ENCODE measurements around the gene MRPL52. TPM values are rescaled to one million over a fixed set of nuclear protein-coding genes. Genes with fewer than 3 reads are reported as not detected.
"Not testable (repeated sequence)": the region's sequence is repeated elsewhere in the genome, so short reads cannot be mapped to it uniquely, and the experiment has no call there.

The MRPL52 gene
- total and polyA plus RNA-seq, 2 experiments from 2014 or later, result 44.3 to 230 TPM

DNA sequence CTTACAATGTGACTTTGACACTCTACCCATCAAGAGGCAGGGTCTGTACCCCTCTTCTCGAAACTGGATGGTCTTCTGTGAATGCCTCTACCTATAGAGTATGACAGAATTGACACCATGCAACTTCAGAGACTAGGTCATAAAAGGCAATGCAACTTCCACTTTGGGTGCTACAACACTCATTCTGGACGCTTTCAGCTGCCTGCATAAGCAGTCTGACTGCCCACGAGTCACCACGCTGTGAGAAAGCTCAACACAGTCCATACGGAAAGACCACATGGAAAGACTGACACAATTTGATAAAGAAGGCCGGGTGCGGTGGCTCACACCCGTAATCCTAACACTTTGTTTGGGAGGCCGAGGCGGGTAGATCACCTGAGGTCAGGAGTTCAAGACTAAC is 29.3 kb upstream of the MRPL52 start:
- H3K36me3 ChIP-seq (ENCODE audit: low read depth), result no peaks in the 10 kb centered on the region
- no peaks in the 10 kb centered on the region; the same call in 1 of the 2 replicates for H3K27me3 ChIP-seq (replicated peaks; ENCODE audit: insufficient read depth)
- no peak overlapping the region for H3K9ac ChIP-seq
- H3K27ac ChIP-seq, result no peak overlapping the region
- H3F3A ChIP-seq (ENCODE audit: insufficient read depth), result no peaks in the 10 kb centered on the region
- H3K9me2 ChIP-seq (ENCODE audit: insufficient read depth), result no peaks in the 10 kb centered on the region
- no peak overlapping the region for H3K4me3 ChIP-seq
- no peaks in the 10 kb centered on the region for H3K79me2 ChIP-seq (ENCODE audit: insufficient read depth)
- no peak overlapping the region for H3K4me2 ChIP-seq (ENCODE audit: unreplicated experiment)
- WGBS, 2 experiments (ENCODE audit: low coverage in 1 of 2, low lambda C conversion rate in 2 of 2, missing lambda C conversion rate in 2 of 2), result 79 to 82% methylated on average over 10 of the region's 10 CpGs
- DNase-seq, result no peak
- in situ Hi-C loops (cut with MboI), result no loop called here
- no peaks in the 10 kb centered on the region for H3K4me1 ChIP-seq (ENCODE audit: insufficient read depth)
- no peaks in the 10 kb centered on the region for H3K9me3 ChIP-seq (ENCODE audit: low read depth)
- no peak overlapping the region for H2AFZ ChIP-seq
- H4K20me1 ChIP-seq (ENCODE audit: insufficient read depth), result no peaks in the 10 kb centered on the region
- TF ChIP-seq EZH2 (IDR thresholded peaks at IDR 0.05; ENCODE audit: insufficient read depth, poor library complexity, severe bottlenecking) (no peak), EZH2phosphoT487 (IDR thresholded peaks at IDR 0.05; ENCODE audit: insufficient read depth, low read depth) (no peak)

DNA sequence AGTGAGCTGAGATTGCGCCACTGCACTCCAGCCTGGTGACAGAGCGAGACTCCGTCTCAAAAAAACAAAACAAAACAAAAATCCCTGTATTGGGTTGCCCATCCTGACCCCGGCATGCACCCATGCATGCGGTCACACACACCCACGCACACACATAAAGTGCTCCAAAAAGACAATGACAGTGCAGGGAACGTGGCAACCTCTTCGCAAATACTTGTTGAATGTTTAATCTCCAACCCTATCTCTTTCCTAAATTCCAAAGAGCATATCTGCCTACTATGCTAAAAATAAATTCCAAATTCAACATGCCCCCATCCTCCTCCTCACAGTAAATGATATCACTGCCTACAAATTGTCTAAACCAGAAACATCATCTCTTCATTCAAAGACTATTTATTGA is 28.0 kb upstream of the MRPL52 start:
- 83 to 86% methylated on average over 8 of the region's 8 CpGs for WGBS, 2 experiments (ENCODE audit: low coverage in 1 of 2, low lambda C conversion rate in 2 of 2, missing lambda C conversion rate in 2 of 2)
- in situ Hi-C loops (cut with MboI), result no loop called here
- Histone ChIP-seq H2AFZ (no peak overlapping the region), H3K79me2 (ENCODE audit: insufficient read depth) (no peaks in the 10 kb centered on the region), H3K4me1 (ENCODE audit: insufficient read depth) (no peaks in the 10 kb centered on the region), H3F3A (ENCODE audit: insufficient read depth) (no peaks in the 10 kb centered on the region), H3K36me3 (ENCODE audit: low read depth) (no peaks in the 10 kb centered on the region), H3K27me3 (replicated peaks; ENCODE audit: insufficient read depth) (no peaks in the 10 kb centered on the region; the same call in 1 of the 2 replicates), H3K9ac (no peak overlapping the region), H3K27ac (no peak overlapping the region), H4K20me1 (ENCODE audit: insufficient read depth) (no peaks in the 10 kb centered on the region), H3K9me2 (ENCODE audit: insufficient read depth) (no peaks in the 10 kb centered on the region), H3K9me3 (ENCODE audit: low read depth) (no peaks in the 10 kb centered on the region), H3K4me3 (no peak overlapping the region), H3K4me2 (ENCODE audit: unreplicated experiment) (no peak overlapping the region)
- no peak for DNase-seq
- TF ChIP-seq EZH2phosphoT487 (IDR thresholded peaks at IDR 0.05; ENCODE audit: insufficient read depth, low read depth) (no peak), EZH2 (IDR thresholded peaks at IDR 0.05; ENCODE audit: insufficient read depth, poor library complexity, severe bottlenecking) (no peak)

DNA sequence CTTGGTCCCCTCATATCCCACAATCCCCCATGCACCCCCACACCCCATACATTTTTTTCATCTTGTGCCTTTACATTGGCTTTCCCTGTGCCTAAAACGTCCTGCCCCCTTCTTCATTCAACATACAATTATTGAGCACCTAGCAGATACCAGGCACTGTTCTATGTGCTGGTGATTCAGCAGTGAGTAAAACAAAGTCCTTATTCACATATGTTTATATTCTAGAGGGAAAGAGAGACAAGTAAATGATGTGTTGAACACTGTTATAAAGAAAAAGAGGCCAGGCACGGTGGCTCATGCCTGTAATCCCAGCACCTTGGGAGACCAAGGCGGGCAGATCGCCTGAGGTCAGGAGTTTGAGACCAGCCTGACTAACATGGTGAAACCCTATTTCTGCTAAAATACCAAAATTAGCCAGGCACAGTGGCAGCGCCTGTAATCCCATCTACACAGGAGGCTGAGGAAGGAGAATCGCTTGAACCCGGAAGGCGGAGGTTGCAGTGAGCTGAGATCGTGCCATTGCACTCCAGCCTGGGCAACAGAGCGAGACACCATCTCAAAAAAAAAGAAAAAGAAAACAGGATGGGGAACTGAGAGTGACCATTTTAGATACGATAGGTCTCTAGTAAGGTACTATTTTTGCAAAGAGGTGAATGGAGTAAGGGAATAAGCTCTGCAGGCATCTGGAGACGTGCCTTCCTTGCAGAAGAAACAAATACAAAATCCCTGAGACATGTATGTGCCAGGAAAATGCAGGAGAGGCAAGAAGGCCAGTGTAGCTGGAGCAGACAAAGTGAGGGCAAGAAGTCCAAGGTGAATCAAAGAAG is 26.6 kb upstream of the MRPL52 start:
- H3K27ac ChIP-seq, result no peak overlapping the region
- 73 to 79% methylated on average over 12 of the region's 12 CpGs for WGBS, 2 experiments (ENCODE audit: low coverage in 1 of 2, low lambda C conversion rate in 2 of 2, missing lambda C conversion rate in 2 of 2)
- H3K4me2 ChIP-seq (ENCODE audit: unreplicated experiment), result no peak overlapping the region
- H3K27me3 ChIP-seq (replicated peaks; ENCODE audit: insufficient read depth), result no peaks in the 10 kb centered on the region
- H3K4me1 ChIP-seq (ENCODE audit: insufficient read depth), result no peaks in the 10 kb centered on the region
- no peak for DNase-seq
- no peaks in the 10 kb centered on the region for H3F3A ChIP-seq (ENCODE audit: insufficient read depth)
- TF ChIP-seq EZH2phosphoT487 (IDR thresholded peaks at IDR 0.05; ENCODE audit: insufficient read depth, low read depth) (no peak), EZH2 (IDR thresholded peaks at IDR 0.05; ENCODE audit: insufficient read depth, poor library complexity, severe bottlenecking) (no peak)
- H2AFZ ChIP-seq, result no peak overlapping the region
- H3K4me3 ChIP-seq, result no peak overlapping the region
- no peaks in the 10 kb centered on the region for H4K20me1 ChIP-seq (ENCODE audit: insufficient read depth)
- no peak overlapping the region for H3K9ac ChIP-seq
- no peaks in the 10 kb centered on the region for H3K36me3 ChIP-seq (ENCODE audit: low read depth)
- in situ Hi-C loops (cut with MboI), result no loop called here
- no peaks in the 10 kb centered on the region for H3K9me3 ChIP-seq (ENCODE audit: low read depth)
- H3K9me2 ChIP-seq (ENCODE audit: insufficient read depth), result no peaks in the 10 kb centered on the region
- no peaks in the 10 kb centered on the region for H3K79me2 ChIP-seq (ENCODE audit: insufficient read depth)

DNA sequence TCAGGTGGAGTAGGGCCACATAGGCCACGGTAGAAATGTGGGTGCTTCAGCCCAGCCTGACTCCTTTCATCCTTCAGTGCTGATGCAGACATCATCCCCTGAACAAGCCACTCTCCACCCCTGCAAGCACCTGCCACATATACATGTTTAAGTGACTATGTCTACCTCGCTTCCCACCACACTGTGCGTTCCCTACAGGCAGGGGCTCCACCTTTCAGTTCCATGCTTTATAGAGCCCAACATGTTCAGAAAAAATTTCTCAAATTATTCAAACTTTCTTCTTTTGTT is 26.1 kb upstream of the MRPL52 start:
- Histone ChIP-seq H3K4me3 (no peak overlapping the region), H3K9me3 (ENCODE audit: low read depth) (no peaks in the 10 kb centered on the region), H3K36me3 (ENCODE audit: low read depth) (no peaks in the 10 kb centered on the region), H3K27ac (no peak overlapping the region), H3K79me2 (ENCODE audit: insufficient read depth) (no peaks in the 10 kb centered on the region), H3K4me1 (ENCODE audit: insufficient read depth) (no peaks in the 10 kb centered on the region), H3K9me2 (ENCODE audit: insufficient read depth) (no peaks in the 10 kb centered on the region), H3K4me2 (ENCODE audit: unreplicated experiment) (no peak overlapping the region), H2AFZ (no peak overlapping the region), H3K27me3 (replicated peaks; ENCODE audit: insufficient read depth) (no peaks in the 10 kb centered on the region), H3F3A (ENCODE audit: insufficient read depth) (no peaks in the 10 kb centered on the region), H4K20me1 (ENCODE audit: insufficient read depth) (no peaks in the 10 kb centered on the region), H3K9ac (no peak overlapping the region)
- WGBS, 2 experiments (ENCODE audit: low coverage in 1 of 2, low lambda C conversion rate in 2 of 2, missing lambda C conversion rate in 2 of 2), result 83 to 86% methylated on average over 3 of the region's 3 CpGs
- DNase-seq, result no peak
- in situ Hi-C loops (cut with MboI), result no loop called here
- TF ChIP-seq EZH2 (IDR thresholded peaks at IDR 0.05; ENCODE audit: insufficient read depth, poor library complexity, severe bottlenecking) (no peak), EZH2phosphoT487 (IDR thresholded peaks at IDR 0.05; ENCODE audit: insufficient read depth, low read depth) (no peak)

DNA sequence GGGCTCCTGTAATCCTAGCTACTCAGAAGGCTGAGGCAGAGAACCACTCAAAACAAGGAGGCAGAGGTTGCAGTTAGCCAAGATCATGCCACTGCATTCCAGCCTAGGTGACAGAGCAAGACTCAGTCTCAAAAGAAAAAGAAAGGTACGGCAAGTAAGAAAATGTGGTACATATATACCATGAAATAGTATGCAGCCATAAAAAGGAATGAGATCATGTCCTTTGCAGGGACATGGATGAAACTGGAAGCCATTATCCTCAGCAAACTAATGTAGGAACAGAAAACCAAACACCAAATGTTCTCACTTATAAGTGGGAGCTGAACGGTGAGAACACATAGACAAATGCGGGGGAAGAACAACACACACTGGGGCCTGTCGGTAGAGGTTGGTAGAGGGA is 24.5 kb upstream of the MRPL52 start:
- H3K9me3 ChIP-seq (ENCODE audit: low read depth); DNase-seq; H3K79me2 ChIP-seq (ENCODE audit: insufficient read depth); H3K9ac ChIP-seq; H3K4me2 ChIP-seq (ENCODE audit: unreplicated experiment); H3K27ac ChIP-seq; H4K20me1 ChIP-seq (ENCODE audit: insufficient read depth); H3K4me3 ChIP-seq; H3K27me3 ChIP-seq (replicated peaks; ENCODE audit: insufficient read depth); H3K36me3 ChIP-seq (ENCODE audit: low read depth); in situ Hi-C loops (cut with MboI); H3K4me1 ChIP-seq (ENCODE audit: insufficient read depth); H3K9me2 ChIP-seq (ENCODE audit: insufficient read depth); H2AFZ ChIP-seq; H3F3A ChIP-seq (ENCODE audit: insufficient read depth): not testable (repeated sequence)
- WGBS, 2 experiments (ENCODE audit: low coverage in 1 of 2, low lambda C conversion rate in 2 of 2, missing lambda C conversion rate in 2 of 2), result 95% methylated on average over 4 of the region's 4 CpGs

Data from GM23248 (cell line).